HG03460 (cell line): ENCODE data around the gene FXYD7.
"Not testable (repeated sequence)": the region's sequence is repeated elsewhere in the genome, so short reads cannot be mapped to it uniquely, and the experiment has no call there.

Experiments used
- ATAC-seq: cut with Tn5 transposase; IDR thresholded peaks from one replicate; pipeline ENCODE4 v1.9.1; 2021; ENCODE audit not compliant: unreplicated experiment

The FXYD7 gene, protein sequence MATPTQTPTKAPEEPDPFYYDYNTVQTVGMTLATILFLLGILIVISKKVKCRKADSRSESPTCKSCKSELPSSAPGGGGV

GRCh38 chr19:35143231-35143715 is at the start of gene FXYD7:
FXYD7 (plus strand) TSS chr19:35143255; CDS start chr19:35143334, 79 bp downstream.
- ATAC-seq = no peak

DNA sequence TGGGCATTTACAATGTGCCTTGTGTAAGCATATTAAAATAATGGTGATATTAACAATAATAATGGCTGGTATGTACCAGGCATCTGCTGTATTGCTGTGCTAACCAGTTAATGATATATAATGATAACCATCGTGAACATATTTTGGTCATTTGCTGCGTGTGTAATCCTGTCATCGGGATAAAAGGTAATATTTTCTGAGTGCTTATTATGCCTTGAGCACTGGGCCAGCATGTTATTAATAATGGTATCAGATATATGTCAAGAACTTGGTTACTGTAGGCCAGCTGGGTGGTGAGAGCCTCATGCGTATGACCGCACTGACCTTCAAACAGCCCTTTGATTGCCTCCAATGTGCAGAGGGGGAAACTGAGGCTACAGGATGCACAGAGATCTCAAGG is 49.6 kb upstream of the FXYD7 start:
- no peak for ATAC-seq

DNA sequence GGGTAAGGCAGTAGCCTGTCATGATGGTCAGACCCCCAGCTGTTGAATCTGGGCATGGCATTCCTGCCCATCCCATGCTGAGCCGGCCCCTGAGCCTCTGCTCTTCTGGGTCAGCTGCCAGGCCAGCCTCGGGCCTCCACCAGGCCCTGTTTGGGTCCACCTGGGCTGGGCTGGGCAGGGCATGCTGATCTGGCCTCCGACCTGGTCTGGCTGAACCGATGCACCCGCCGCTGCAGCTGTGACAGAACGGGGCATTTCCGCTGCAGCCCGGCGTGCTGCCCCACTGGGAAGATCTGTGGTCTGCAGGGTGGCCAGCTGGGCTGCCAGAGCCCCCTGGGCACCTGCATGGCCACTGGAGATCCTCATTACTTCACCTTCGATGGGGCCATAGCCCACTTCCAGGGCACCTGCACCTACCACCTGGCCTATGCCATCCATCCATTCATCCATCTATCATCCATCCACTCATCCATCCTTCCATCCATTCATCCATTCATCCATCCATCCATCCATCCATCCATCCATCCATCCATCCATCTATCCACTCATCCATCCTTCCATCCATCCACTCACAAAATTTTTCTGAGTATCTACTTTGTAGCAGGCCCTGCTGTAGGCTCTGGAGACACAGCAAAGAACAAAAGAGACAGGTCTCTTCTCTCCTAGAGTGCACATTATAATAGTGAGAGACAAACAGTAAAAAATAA is 49.0 kb upstream of the FXYD7 start:
- no peak for ATAC-seq

DNA sequence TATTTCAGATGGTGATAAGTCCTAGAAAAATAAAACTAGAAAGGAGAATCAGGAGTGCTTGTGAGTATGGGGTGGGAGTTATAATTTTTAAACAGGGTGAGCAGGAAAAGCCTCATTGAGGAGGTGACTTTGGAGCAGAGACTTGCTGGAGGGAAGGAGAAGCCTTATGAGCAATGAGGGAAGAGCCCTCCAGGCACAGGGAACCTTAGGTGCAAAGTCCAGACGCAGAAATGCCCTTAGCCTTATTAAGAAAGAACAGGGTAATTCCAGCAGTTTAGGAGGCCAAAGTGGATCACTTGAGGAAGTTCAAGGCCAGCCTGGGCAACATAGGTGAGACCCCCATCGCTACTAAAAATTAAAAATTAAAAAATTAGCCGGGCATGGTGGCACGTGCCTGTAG is 48.4 kb upstream of the FXYD7 start:
- ATAC-seq = no peak

DNA sequence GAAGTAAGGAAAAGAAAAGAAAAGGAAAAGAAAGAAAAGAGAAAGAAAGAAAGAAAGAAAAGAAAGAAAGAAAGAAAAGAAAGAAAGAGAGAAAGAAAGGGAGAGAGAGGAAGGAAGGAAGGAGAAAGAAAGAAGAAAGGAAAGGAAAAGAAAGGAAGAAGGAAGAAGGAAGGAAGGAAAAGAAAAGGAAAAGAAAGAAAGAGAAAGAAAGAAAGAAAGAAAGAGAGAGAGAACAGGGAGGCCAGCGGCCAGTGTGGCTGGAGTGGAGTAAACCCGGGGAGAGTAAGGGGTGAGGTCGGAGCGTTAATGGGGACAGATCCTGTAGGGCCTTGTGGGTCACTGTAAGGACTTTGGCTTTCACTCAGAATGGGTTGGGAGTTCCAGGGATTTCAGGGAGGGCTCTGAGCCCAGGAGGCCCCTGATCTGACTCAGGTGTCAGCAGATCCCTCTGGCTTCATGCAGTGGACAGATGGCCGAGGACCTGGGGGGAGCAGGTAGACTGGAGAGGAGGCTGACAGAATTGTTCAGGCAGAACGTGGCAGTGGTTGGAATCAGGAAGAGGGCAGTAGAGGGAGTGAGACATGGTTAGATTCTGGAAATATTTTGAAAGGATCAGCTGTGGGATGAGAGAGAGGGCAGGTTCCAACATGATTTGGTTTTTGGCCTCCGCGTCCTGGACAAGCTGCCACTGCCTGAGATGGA is 47.2 kb upstream of the FXYD7 start:
- no peak for ATAC-seq

- no peak for ATAC-seq
Measured at GRCh38 chr19:35098413-35099049, 44.5 kb upstream of the FXYD7 start.

GRCh38 chr19:35099155-35099896 is 43.7 kb upstream of the FXYD7 start:
- no peak for ATAC-seq

DNA sequence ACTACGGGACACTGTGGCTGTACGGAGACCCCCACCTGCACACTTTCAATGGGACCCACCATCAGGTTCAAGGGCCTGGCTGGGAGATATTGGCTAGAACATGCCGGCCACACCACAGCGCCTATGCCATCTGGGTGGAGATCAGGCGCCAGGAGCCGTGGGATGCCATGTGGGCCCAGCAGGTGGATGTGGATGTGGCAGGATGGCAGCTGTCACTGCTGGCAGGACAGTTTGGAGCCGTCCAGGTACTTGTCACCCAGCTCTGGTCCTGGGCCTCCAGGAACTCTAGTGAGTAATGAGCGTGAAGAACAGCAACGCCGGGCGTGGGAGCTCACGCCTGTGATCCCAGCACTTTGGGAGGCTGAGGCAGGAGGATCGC is 43.2 kb upstream of the FXYD7 start:
- ATAC-seq = no peak

DNA sequence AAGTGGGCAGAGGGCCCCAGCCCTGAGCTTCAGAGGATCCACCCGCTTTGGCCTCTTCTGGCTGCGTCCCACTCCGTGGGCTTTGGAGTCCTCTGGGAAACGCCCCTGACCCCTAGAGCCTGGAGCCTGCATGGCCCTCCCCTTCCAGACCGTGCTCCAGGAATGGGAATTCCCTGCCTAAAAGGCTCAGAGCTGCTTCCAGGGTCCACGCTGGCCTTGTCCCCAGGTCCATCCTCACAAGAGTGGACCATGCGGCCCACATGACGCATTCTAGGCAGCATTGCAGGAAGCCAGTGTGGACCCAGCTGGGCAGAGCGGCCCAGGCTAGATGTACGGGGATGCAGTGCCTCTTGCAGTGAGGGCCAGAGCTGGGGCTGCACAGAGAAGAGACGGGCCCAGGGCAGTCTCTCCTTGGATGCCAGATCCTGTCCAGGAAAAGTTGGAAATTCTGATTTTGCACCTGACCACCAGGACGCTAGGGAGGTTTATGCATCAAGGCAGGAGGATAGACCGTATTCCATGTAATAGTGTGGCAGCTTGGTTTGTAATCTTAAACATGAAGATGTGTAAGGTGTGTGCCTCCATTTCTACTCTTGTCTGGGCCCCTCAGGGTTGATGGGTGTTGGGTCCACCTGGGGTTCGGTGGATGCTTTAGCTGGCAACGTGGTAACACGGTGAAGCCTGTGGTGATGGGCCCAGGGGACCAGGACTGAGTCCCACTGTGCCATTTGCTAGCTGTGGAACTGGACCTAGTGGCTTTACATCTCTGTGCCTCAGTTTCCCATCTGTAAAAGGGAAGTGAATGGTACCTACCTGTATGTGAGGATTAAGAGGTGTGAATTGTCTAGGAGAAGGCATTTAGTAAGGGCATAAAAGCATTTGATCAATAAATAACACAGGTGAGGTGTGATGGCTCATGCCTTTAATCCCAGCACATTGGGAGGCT is 42.2 kb upstream of the FXYD7 start:
- no peak for ATAC-seq

- ATAC-seq = not testable (repeated sequence)
Measured at GRCh38 chr19:35101949-35102348, 41.1 kb upstream of the FXYD7 start.

DNA sequence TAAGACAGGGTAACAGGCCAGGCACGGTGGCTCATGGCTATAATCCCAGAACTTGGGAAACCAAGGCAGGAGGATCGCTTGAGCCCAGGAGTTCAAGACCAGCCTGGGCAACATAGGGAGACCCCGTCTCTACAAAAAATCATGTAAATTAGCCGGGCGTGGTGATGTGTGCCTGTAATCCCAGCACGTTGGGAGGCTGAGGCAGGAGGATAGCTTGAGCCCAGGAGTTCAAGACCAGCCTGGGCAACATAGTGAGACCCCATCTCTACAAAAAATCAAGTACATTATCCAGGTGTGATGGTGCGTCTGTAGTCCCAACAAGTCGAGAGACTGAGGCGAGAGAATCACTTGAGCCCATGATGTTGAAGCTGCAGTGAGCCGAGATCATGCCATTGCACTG is 39.4 kb upstream of the FXYD7 start:
- ATAC-seq = not testable (repeated sequence)

DNA sequence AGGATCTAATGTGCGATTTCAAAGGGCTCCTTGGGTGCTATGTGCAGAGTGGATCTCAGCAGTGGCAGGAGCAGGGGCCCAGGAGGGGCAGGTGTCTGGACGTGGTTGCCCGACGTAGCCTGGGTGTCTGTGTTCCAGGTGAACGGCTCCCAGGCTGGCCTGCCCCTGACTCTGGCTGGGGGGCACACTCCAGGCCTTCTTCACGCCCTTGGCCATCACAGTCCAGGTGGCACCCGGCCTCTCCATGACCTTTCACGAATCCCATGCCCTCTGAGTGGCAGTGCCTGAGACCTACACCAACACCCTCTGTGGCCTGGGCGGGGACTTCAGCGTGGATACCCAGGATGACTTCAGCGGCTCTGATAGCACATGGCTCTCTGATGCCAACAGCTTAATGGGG is 38.7 kb upstream of the FXYD7 start:
- ATAC-seq = no peak

DNA sequence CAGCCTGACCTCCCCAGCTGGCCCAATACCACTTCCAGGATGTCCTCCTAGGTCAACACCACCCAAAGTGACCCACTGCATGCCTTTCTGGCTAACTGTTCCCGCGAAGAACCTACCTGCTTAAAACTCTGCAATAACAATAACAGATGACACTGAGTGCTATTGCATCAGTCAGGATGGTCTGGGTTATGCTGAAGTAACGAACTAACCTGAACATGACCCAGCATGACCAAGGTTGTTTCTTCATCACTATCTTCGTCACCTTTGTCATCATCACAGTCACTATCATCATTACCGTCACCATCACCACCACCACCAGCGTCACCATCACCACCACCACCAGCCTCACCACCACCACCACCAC is 38.0 kb upstream of the FXYD7 start:
- ATAC-seq = no peak

- no peak for ATAC-seq
Measured at GRCh38 chr19:35105411-35106290, 37.4 kb upstream of the FXYD7 start.

DNA sequence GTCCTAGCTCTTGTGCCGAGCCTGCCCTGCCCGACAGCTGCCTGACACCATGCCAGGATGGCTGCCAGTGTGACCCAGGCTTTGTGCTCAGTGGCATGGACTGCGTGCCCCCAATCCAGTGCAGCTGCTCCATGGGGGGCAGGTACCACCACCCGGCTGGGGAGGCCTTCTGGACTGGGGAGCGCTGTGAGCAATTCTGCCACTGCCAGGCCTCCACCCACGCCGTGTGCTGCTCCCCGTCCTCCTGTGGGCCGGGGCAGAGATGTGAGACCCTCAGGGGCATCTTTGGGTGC is 36.8 kb upstream of the FXYD7 start:
- no peak for ATAC-seq

DNA sequence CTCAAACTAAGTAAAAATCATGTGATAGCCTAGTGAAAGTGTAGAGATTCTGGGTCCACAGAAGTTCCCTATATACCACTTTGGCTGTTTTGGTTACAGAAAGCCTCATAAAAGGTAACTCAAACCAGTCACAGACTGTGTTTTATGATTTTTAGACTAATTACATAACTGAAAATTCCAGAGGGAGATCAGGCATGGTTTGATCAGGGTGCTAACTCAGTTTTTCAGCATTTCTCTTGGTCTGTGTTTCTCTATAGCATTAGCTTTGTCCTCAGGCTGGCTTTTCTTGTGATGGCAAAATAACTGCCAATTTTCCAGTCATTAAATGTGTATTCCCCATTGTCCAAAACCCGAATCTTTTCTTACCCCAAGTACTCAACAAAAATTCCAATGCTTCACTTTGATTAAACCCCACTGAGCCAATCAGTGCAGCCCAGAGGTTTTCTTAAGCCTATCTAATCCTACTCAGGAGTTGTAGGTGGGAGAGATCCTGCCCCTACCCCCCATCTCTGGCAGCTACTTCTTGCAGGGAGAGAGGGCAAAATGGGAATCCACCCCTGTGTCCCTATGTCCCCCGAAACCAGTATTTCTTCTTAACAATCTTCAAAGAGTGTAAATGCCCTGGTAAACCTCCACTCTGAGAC is 36.0 kb upstream of the FXYD7 start:
- no peak for ATAC-seq

GRCh38 chr19:35107545-35107944 is 35.5 kb upstream of the FXYD7 start:
- no peak for ATAC-seq

- ATAC-seq = no peak
Measured at GRCh38 chr19:35108730-35109129, 34.3 kb upstream of the FXYD7 start.
